Activated naive CD4-positive, alpha-beta T cell treated with anti-CD3 and anti-CD28 coated beads, Interleukin-2, amount 50 U/mL, for 72 hours (primary cell): ENCODE measurements around the gene GHRL. TPM values are rescaled to one million over a fixed set of nuclear protein-coding genes. Genes with fewer than 3 reads are reported as not detected.
A peak's percentile ranks its signal among the peaks of the same experiment; 100 is the strongest.

Experiments
- ATAC-seq, 2 donors: fragments of 150-1000 bp; cut with Tn5 transposase; 2 replicates each; pipeline ENCODE4 v1.10.0; 2021; ENCODE audit warnings: mild to moderate bottlenecking in 2 of 2, moderate library complexity in 2 of 2
- DNase-seq, 2 donors: peaks; one replicate each; pipeline ENCODE4 v3.0.0; 2021 to 2022; ENCODE audit warnings: low spot score in 2 of 2
- H3K27ac Mint-ChIP-seq, 2 donors: one replicate each; pipeline ENCODE4 v1.8.0; 2022; ENCODE audit warnings: mild to moderate bottlenecking in 2 of 2, mixed read lengths in 2 of 2
- H3K36me3 Mint-ChIP-seq, 2 donors: one replicate each; pipeline ENCODE4 v1.8.0; 2022; ENCODE audit warnings: mixed read lengths in 2 of 2
- H3K9me3 Mint-ChIP-seq, 2 donors: one replicate each; pipeline ENCODE4 v1.8.0; 2022; ENCODE audit warnings: mixed read lengths in 2 of 2
- total RNA-seq, 2 donors: library from RNA; stranded (reverse); gene quantifications; one replicate each; pipeline ENCODE4 v1.2.3, GENCODE V29; 2022

Gene GHRL
- total RNA-seq, 2 donors from 2014 or later = not detected

- ATAC-seq (no peak), DNase-seq (no peak)
- Mint-ChIP-seq H3K9me3 (no peaks in the 10 kb centered on the region), H3K36me3 (peaks cover 0 to 12% of the 10 kb centered on the region in 2 donors), H3K27ac (peak overlapping the region; percentile 13 to 55)
Measured at GRCh38 chr3:10288575-10288960, 4.2 kb downstream of the GHRL start.

GRCh38 chr3:10287936-10288574 is 4.7 kb downstream of the GHRL start:
- Mint-ChIP-seq H3K9me3 (no peaks in the 10 kb centered on the region), H3K36me3 (peaks cover 0 to 12% of the 10 kb centered on the region in 2 donors), H3K27ac (peak overlapping the region in 1 of 2 donors; percentile 36)
- ATAC-seq = no peak
- DNase-seq = no peak

- no peaks in the 10 kb centered on the region for H3K9me3 Mint-ChIP-seq
- DNase-seq = peak in 1 of 2 donors; percentile 43
- peak in 1 of 2 donors; percentile 36 for ATAC-seq
- H3K36me3 Mint-ChIP-seq = peaks cover 8 to 12% of the 10 kb centered on the region in 2 donors
- H3K27ac Mint-ChIP-seq = peak overlapping the region in 1 of 2 donors; percentile 28
Measured at GRCh38 chr3:10286596-10287295, 6.0 kb downstream of the GHRL start.

GRCh38 chr3:10286133-10286524 is 6.6 kb downstream of the GHRL start:
- DNase-seq (no peak), ATAC-seq (no peak)
- H3K9me3 Mint-ChIP-seq = no peaks in the 10 kb centered on the region
- peak overlapping the region in 1 of 2 donors; percentile 57 for H3K27ac Mint-ChIP-seq
- H3K36me3 Mint-ChIP-seq = peaks cover 8 to 12% of the 10 kb centered on the region in 2 donors

GRCh38 chr3:10285272-10286132 is 7.2 kb downstream of the GHRL start:
- H3K9me3 Mint-ChIP-seq = no peaks in the 10 kb centered on the region
- no peak for DNase-seq
- ATAC-seq = no peak
- H3K27ac Mint-ChIP-seq = peak overlapping the region; percentile 40 to 57
- H3K36me3 Mint-ChIP-seq = peaks cover 8 to 12% of the 10 kb centered on the region in 2 donors

GRCh38 chr3:10284496-10284895 is 8.3 kb downstream of the GHRL start:
- H3K36me3 Mint-ChIP-seq = peaks cover 8 to 12% of the 10 kb centered on the region in 2 donors
- H3K27ac Mint-ChIP-seq = peak overlapping the region; percentile 57 to 88
- ATAC-seq = peak; percentile 48 to 88
- no peaks in the 10 kb centered on the region for H3K9me3 Mint-ChIP-seq
- DNase-seq = peak in 1 of 2 donors; percentile 72

GRCh38 chr3:10283638-10284037 is 9.1 kb downstream of the GHRL start:
- Mint-ChIP-seq H3K9me3 (no peaks in the 10 kb centered on the region), H3K36me3 (peaks cover 8 to 12% of the 10 kb centered on the region in 2 donors), H3K27ac (peak overlapping the region; percentile 22 to 57)
- DNase-seq (peak in 1 of 2 donors; percentile 39), ATAC-seq (no peak)

- Mint-ChIP-seq H3K36me3 (peaks cover 7 to 8% of the 10 kb centered on the region in 2 donors), H3K9me3 (no peaks in the 10 kb centered on the region), H3K27ac (peak overlapping the region in 1 of 2 donors; percentile 25)
- no peak for DNase-seq
- ATAC-seq = no peak
Measured at GRCh38 chr3:10281951-10282350, 10.8 kb downstream of the GHRL start.

GRCh38 chr3:10280571-10280970 is 12.2 kb downstream of the GHRL start:
- Mint-ChIP-seq H3K9me3 (no peaks in the 10 kb centered on the region), H3K27ac (no peak overlapping the region), H3K36me3 (peaks cover 5 to 8% of the 10 kb centered on the region in 2 donors)
- ATAC-seq = no peak
- DNase-seq = no peak

- no peaks in the 10 kb centered on the region for H3K9me3 Mint-ChIP-seq
- DNase-seq (no peak), ATAC-seq (no peak)
- H3K27ac Mint-ChIP-seq = no peak overlapping the region
- H3K36me3 Mint-ChIP-seq = peaks cover 5 to 8% of the 10 kb centered on the region in 2 donors
Measured at GRCh38 chr3:10280177-10280529, 12.6 kb downstream of the GHRL start.

- ATAC-seq = no peak
- Mint-ChIP-seq H3K9me3 (no peaks in the 10 kb centered on the region), H3K27ac (peak overlapping the region in 1 of 2 donors; percentile 52), H3K36me3 (peaks cover 5 to 8% of the 10 kb centered on the region in 2 donors)
- no peak for DNase-seq
Measured at GRCh38 chr3:10279384-10280176, 13.2 kb downstream of the GHRL start.

GRCh38 chr3:10278501-10278900 is 14.2 kb downstream of the GHRL start:
- H3K36me3 Mint-ChIP-seq = peaks cover 5 to 8% of the 10 kb centered on the region in 2 donors
- H3K9me3 Mint-ChIP-seq = no peaks in the 10 kb centered on the region
- ATAC-seq (no peak), DNase-seq (no peak)
- H3K27ac Mint-ChIP-seq = peak overlapping the region in 1 of 2 donors; percentile 46

- ATAC-seq = no peak
- DNase-seq = no peak
- Mint-ChIP-seq H3K9me3 (no peaks in the 10 kb centered on the region), H3K36me3 (peaks cover under 1 to 13% of the 10 kb centered on the region in 2 donors), H3K27ac (peak overlapping the region; percentile 46 to 72)
Measured at GRCh38 chr3:10277115-10277625, 15.6 kb downstream of the GHRL start.

GRCh38 chr3:10274601-10275000 is 18.1 kb downstream of the GHRL start:
- DNase-seq = no peak
- H3K27ac Mint-ChIP-seq = peak overlapping the region in 1 of 2 donors; percentile 88
- H3K36me3 Mint-ChIP-seq = peaks cover 0 to 23% of the 10 kb centered on the region in 2 donors
- no peaks in the 10 kb centered on the region for H3K9me3 Mint-ChIP-seq
- ATAC-seq = no peak

GRCh38 chr3:10273702-10274305 is 18.9 kb downstream of the GHRL start:
- ATAC-seq = no peak
- no peaks in the 10 kb centered on the region for H3K9me3 Mint-ChIP-seq
- peaks cover 0 to 28% of the 10 kb centered on the region in 2 donors for H3K36me3 Mint-ChIP-seq
- no peak for DNase-seq
- H3K27ac Mint-ChIP-seq = peak overlapping the region; percentile 41 to 65

GRCh38 chr3:10272977-10273376 is 19.8 kb downstream of the GHRL start:
- Mint-ChIP-seq H3K36me3 (peaks cover 0 to 32% of the 10 kb centered on the region in 2 donors), H3K27ac (peak overlapping the region; percentile 41 to 65)
- ATAC-seq = peak in 1 of 2 donors; percentile 40

More at GRCh38 chr3:10272977-10273376, 19.8 kb downstream of the GHRL start:
- H3K9me3 Mint-ChIP-seq = no peaks in the 10 kb centered on the region
- no peak for DNase-seq
